ENCODE data around the gene ASCC2. TPM values are rescaled to one million over a fixed set of nuclear protein-coding genes. Genes with fewer than 3 reads are reported as not detected.

Gene ASCC2
- total RNA-seq: 10 to 100 TPM; 56.0 to 69.9 TPM

GRCh38 chr22:29837741-29838598, at the start of gene ASCC2:
Gene ASCC2, minus strand, starts transcription at chr22:29838274. Its CDS starts 5,949 bp downstream, at chr22:29832325.
- no peaks in the 10 kb centered on the region for H3K27me3 Mint-ChIP-seq
- no peaks in the 10 kb centered on the region for H3K9me3 Mint-ChIP-seq (ENCODE audit: low read depth)
- ChIA-PET POLR2A (interaction anchor here (0.6 kb wide), 1 partner anchor 489 kb away, joined by 3 read pairs; the partner anchor contains the start of gene TBC1D10A), CTCF (interaction anchor here (0.6 to 1.3 kb wide), 7 partner anchors 8 to 270 kb away, joined by 3 to 7 read pairs (median 4); no protein-coding TSS in a partner anchor)
- H3K4me3 Mint-ChIP-seq: peak within 1 kb of the TSS; percentile 99
- H3K27ac Mint-ChIP-seq: peak within 1 kb of the TSS; percentile 97
- intact Hi-C loops (cut with DNase I, micrococcal nuclease): loop anchor here (1.0 to 10.0 kb wide), 13 partner anchors 17 to 753 kb away; partner anchors contain the start of genes MTMR3 (in 2 of the 2), NF2 (in 2 of the 2), UQCR10 (in 2 of the 2) and ZMAT5 (in 2 of the 2)
- peaks cover 12% of the 10 kb centered on the region for H3K36me3 Mint-ChIP-seq (ENCODE audit: low read depth)
- DNase-seq (peak; percentile 100), ATAC-seq (peak; percentile 99)
- H3K4me1 Mint-ChIP-seq: peaks cover 36% of the 10 kb centered on the region

- Mint-ChIP-seq H3K27me3 (no peaks in the 10 kb centered on the region), H3K4me1 (peaks cover 20% of the 10 kb centered on the region), H3K36me3 (ENCODE audit: low read depth) (peaks cover 4% of the 10 kb centered on the region), H3K4me3 (no peak overlapping the region), H3K9me3 (ENCODE audit: low read depth) (no peaks in the 10 kb centered on the region), H3K27ac (no peak overlapping the region)
- ChIA-PET POLR2A (no interaction called here), CTCF (interaction anchor here (0.7 kb wide), 1 partner anchor 753 kb away, joined by 3 read pairs; no protein-coding TSS in a partner anchor)
- DNase-seq: no peak
- intact Hi-C loops (cut with DNase I, micrococcal nuclease): loop anchor here in 1 of 2 experiments (10.0 kb wide), 2 partner anchors 377 to 1197 kb away; partner anchors contain the start of genes OSM and SMTN
- ATAC-seq: no peak
Measured at GRCh38 chr22:29887358-29887757, 49.3 kb upstream of the ASCC2 start.

GRCh38 chr22:29886596-29886995, 48.5 kb upstream of the ASCC2 start:
- intact Hi-C loops (cut with DNase I, micrococcal nuclease): loop anchor here in 1 of 2 experiments (10.0 kb wide), 2 partner anchors 378 to 1198 kb away; partner anchors contain the start of genes OSM and SMTN
- ChIA-PET CTCF (no interaction called here), POLR2A (no interaction called here)
- Mint-ChIP-seq H3K27ac (no peak overlapping the region), H3K27me3 (no peaks in the 10 kb centered on the region), H3K4me3 (no peak overlapping the region), H3K9me3 (ENCODE audit: low read depth) (no peaks in the 10 kb centered on the region), H3K36me3 (ENCODE audit: low read depth) (peaks cover 4% of the 10 kb centered on the region), H3K4me1 (peaks cover 14% of the 10 kb centered on the region)
- DNase-seq: no peak
- ATAC-seq: no peak

GRCh38 chr22:29885610-29886009, 47.5 kb upstream of the ASCC2 start:
- peaks cover 12% of the 10 kb centered on the region for H3K4me1 Mint-ChIP-seq
- intact Hi-C loops (cut with DNase I, micrococcal nuclease): loop anchor here in 1 of 2 experiments (10.0 kb wide), 2 partner anchors 379 to 1199 kb away; partner anchors contain the start of genes OSM and SMTN
- no peak for DNase-seq
- H3K9me3 Mint-ChIP-seq (ENCODE audit: low read depth): no peaks in the 10 kb centered on the region
- H3K4me3 Mint-ChIP-seq: no peak overlapping the region
- ChIA-PET POLR2A (no interaction called here), CTCF (no interaction called here)
- H3K27me3 Mint-ChIP-seq: no peaks in the 10 kb centered on the region
- peaks cover 3% of the 10 kb centered on the region for H3K36me3 Mint-ChIP-seq (ENCODE audit: low read depth)
- no peak for ATAC-seq
- H3K27ac Mint-ChIP-seq: no peak overlapping the region

GRCh38 chr22:29883775-29884097, 45.7 kb upstream of the ASCC2 start:
- Mint-ChIP-seq H3K4me3 (peak overlapping the region; percentile 89), H3K27ac (peak overlapping the region; percentile 84), H3K27me3 (no peaks in the 10 kb centered on the region), H3K4me1 (peaks cover 10% of the 10 kb centered on the region), H3K36me3 (ENCODE audit: low read depth) (peaks cover 3% of the 10 kb centered on the region), H3K9me3 (ENCODE audit: low read depth) (no peaks in the 10 kb centered on the region)
- intact Hi-C loops (cut with DNase I, micrococcal nuclease): loop anchor here (1.0 to 10.0 kb wide), 9 partner anchors 45 to 1871 kb away; partner anchors contain the start of genes ASCC2 (in 2 of the 2), UQCR10 (in 2 of the 2), ZMAT5 (in 2 of the 2) and DEPDC5 (in 1 of the 2)
- ChIA-PET CTCF (interaction anchor here (3.2 kb wide), 1 partner anchor 122 kb away, joined by 13 read pairs; no protein-coding TSS in a partner anchor), POLR2A (interaction anchor here (0.6 kb wide), 1 partner anchor 279 kb away, joined by 3 read pairs; no protein-coding TSS in a partner anchor)
- DNase-seq (no peak), ATAC-seq (no peak)

- CTCF ChIA-PET: interaction anchor here (0.7 to 3.2 kb wide), 3 partner anchors 85 to 279 kb away, joined by 3 to 13 read pairs (median 3); no protein-coding TSS in a partner anchor
Measured at GRCh38 chr22:29883045-29883774, 45.1 kb upstream of the ASCC2 start, which contains the start of gene MTMR3. Gene MTMR3, plus strand, starts transcription at chr22:29883174. Its CDS starts 87,886 bp downstream, at chr22:29971060.

GRCh38 chr22:29882716-29883044, 44.6 kb upstream of the ASCC2 start:
- Mint-ChIP-seq H3K4me1 (peaks cover 5% of the 10 kb centered on the region), H3K9me3 (ENCODE audit: low read depth) (no peaks in the 10 kb centered on the region), H3K36me3 (ENCODE audit: low read depth) (peaks cover 3% of the 10 kb centered on the region), H3K27me3 (peaks cover 3% of the 10 kb centered on the region), H3K4me3 (peak overlapping the region; percentile 89), H3K27ac (no peak overlapping the region)
- CTCF ChIA-PET: interaction anchor here (0.8 to 3.2 kb wide), 2 partner anchors 123 to 278 kb away, joined by 3 to 13 read pairs; no protein-coding TSS in a partner anchor
- intact Hi-C loops (cut with DNase I, micrococcal nuclease): loop anchor here (1.0 to 10.0 kb wide), 9 partner anchors 44 to 1872 kb away; partner anchors contain the start of genes ASCC2 (in 2 of the 2), UQCR10 (in 2 of the 2), ZMAT5 (in 2 of the 2) and DEPDC5 (in 1 of the 2)
- ATAC-seq (no peak), DNase-seq (no peak)
- POLR2A ChIA-PET: no interaction called here

More at GRCh38 chr22:29883045-29883774, 45.1 kb upstream of the ASCC2 start, which contains the start of gene MTMR3:
- intact Hi-C loops (cut with DNase I, micrococcal nuclease): loop anchor here (1.0 to 10.0 kb wide), 9 partner anchors 45 to 1872 kb away; partner anchors contain the start of genes ASCC2 (in 2 of the 2), UQCR10 (in 2 of the 2), ZMAT5 (in 2 of the 2) and DEPDC5 (in 1 of the 2)
- Mint-ChIP-seq H3K27ac (peak within 1 kb of the TSS; percentile 84), H3K4me1 (peaks cover 6% of the 10 kb centered on the region), H3K9me3 (ENCODE audit: low read depth) (no peaks in the 10 kb centered on the region), H3K27me3 (no peaks in the 10 kb centered on the region), H3K36me3 (ENCODE audit: low read depth) (peaks cover 3% of the 10 kb centered on the region), H3K4me3 (peak within 1 kb of the TSS; percentile 89)
- ATAC-seq: peak; percentile 83
- POLR2A ChIA-PET: interaction anchor here (0.6 kb wide), 2 partner anchors 50 to 279 kb away, joined by 3 read pairs; no protein-coding TSS in a partner anchor
- peak; percentile 95 for DNase-seq

GRCh38 chr22:29879753-29880152, 41.7 kb upstream of the ASCC2 start:
- intact Hi-C loops (cut with DNase I, micrococcal nuclease): loop anchor here (5.0 to 10.0 kb wide), 4 partner anchors 112 to 1205 kb away; partner anchors contain the start of genes OSM (in 1 of the 2), PES1 (in 1 of the 2), SMTN (in 1 of the 2) and UQCR10 (in 1 of the 2)

GRCh38 chr22:29877620-29878019, 39.5 kb upstream of the ASCC2 start:
- Mint-ChIP-seq H3K4me3 (no peak overlapping the region), H3K4me1 (no peaks in the 10 kb centered on the region), H3K27ac (no peak overlapping the region), H3K27me3 (peaks cover 4% of the 10 kb centered on the region), H3K9me3 (ENCODE audit: low read depth) (no peaks in the 10 kb centered on the region), H3K36me3 (ENCODE audit: low read depth) (no peaks in the 10 kb centered on the region)
- CTCF ChIA-PET: interaction anchor here (1.1 kb wide), 1 partner anchor 128 kb away, joined by 3 read pairs; no protein-coding TSS in a partner anchor
- DNase-seq (no peak), ATAC-seq (no peak)
- intact Hi-C loops (cut with DNase I, micrococcal nuclease): no loop called here
- POLR2A ChIA-PET: no interaction called here

More at GRCh38 chr22:29879753-29880152, 41.7 kb upstream of the ASCC2 start:
- no peak overlapping the region for H3K4me3 Mint-ChIP-seq
- H3K27ac Mint-ChIP-seq: no peak overlapping the region
- no peak for ATAC-seq
- peaks cover 3% of the 10 kb centered on the region for H3K36me3 Mint-ChIP-seq (ENCODE audit: low read depth)
- CTCF ChIA-PET: interaction anchor here (1.0 kb wide), 1 partner anchor 11 kb away, joined by 4 read pairs; no protein-coding TSS in a partner anchor
- peaks cover 4% of the 10 kb centered on the region for H3K27me3 Mint-ChIP-seq
- H3K4me1 Mint-ChIP-seq: peaks cover 5% of the 10 kb centered on the region
- H3K9me3 Mint-ChIP-seq (ENCODE audit: low read depth): no peaks in the 10 kb centered on the region
- DNase-seq: peak; percentile 47
- POLR2A ChIA-PET: no interaction called here

- Mint-ChIP-seq H3K4me1 (peaks cover 5% of the 10 kb centered on the region), H3K9me3 (ENCODE audit: low read depth) (no peaks in the 10 kb centered on the region), H3K36me3 (ENCODE audit: low read depth) (no peaks in the 10 kb centered on the region), H3K27ac (no peak overlapping the region), H3K27me3 (peaks cover 4% of the 10 kb centered on the region), H3K4me3 (no peak overlapping the region)
- CTCF ChIA-PET: interaction anchor here (0.5 to 0.9 kb wide), 3 partner anchors 42 to 884 kb away, joined by 3 to 7 read pairs (median 4); no protein-coding TSS in a partner anchor
- no peak for ATAC-seq
- intact Hi-C loops (cut with DNase I, micrococcal nuclease): no loop called here
- DNase-seq: no peak
- POLR2A ChIA-PET: interaction anchor here (0.8 kb wide), 1 partner anchor 58 kb away, joined by 10 read pairs; no protein-coding TSS in a partner anchor
Measured at GRCh38 chr22:29873943-29874342, 35.9 kb upstream of the ASCC2 start.

Measured in activated CD4-positive, alpha-beta T cell treated with anti-CD3 and anti-CD28 coated beads for 36 hours (primary cell).